HG03097 (cell line): ENCODE results near the gene CAP2.

Experiments used
- ATAC-seq: cut with Tn5 transposase; IDR thresholded peaks from one replicate; pipeline ENCODE4 v1.9.1; 2021; ENCODE audit not compliant: unreplicated experiment, low FRiP score

Gene CAP2

GRCh38 chr6:17472653-17473183, 79.3 kb downstream of the CAP2 start:
- no peak for ATAC-seq

- no peak for ATAC-seq
Measured at GRCh38 chr6:17473554-17473953, 80.2 kb downstream of the CAP2 start.

GRCh38 chr6:17474289-17474688, 80.9 kb downstream of the CAP2 start:
- no peak for ATAC-seq

GRCh38 chr6:17475606-17476244, 82.3 kb downstream of the CAP2 start:
- ATAC-seq: no peak

GRCh38 chr6:17476511-17476910, 83.1 kb downstream of the CAP2 start:
- ATAC-seq: no peak

GRCh38 chr6:17477356-17477755, 84.0 kb downstream of the CAP2 start:
- no peak for ATAC-seq

- no peak for ATAC-seq
Measured at GRCh38 chr6:17478223-17478907, 85.0 kb downstream of the CAP2 start.

GRCh38 chr6:17478946-17479345, 85.6 kb downstream of the CAP2 start:
- ATAC-seq: no peak

- ATAC-seq: no peak
Measured at GRCh38 chr6:17480476-17480875, 87.1 kb downstream of the CAP2 start.

GRCh38 chr6:17482711-17483110, 89.3 kb downstream of the CAP2 start:
- no peak for ATAC-seq

- ATAC-seq: no peak
Measured at GRCh38 chr6:17483391-17484016, 90.1 kb downstream of the CAP2 start.

- no peak for ATAC-seq
Measured at GRCh38 chr6:17484201-17484849, 90.9 kb downstream of the CAP2 start.

- ATAC-seq: no peak
Measured at GRCh38 chr6:17485181-17485580, 91.8 kb downstream of the CAP2 start.

GRCh38 chr6:17485946-17486345, 92.6 kb downstream of the CAP2 start:
- no peak for ATAC-seq

- no peak for ATAC-seq
Measured at GRCh38 chr6:17486680-17487079, 93.3 kb downstream of the CAP2 start.

GRCh38 chr6:17490724-17491123, 97.3 kb downstream of the CAP2 start:
- no peak for ATAC-seq

- ATAC-seq: no peak
Measured at GRCh38 chr6:17491416-17492142, 98.2 kb downstream of the CAP2 start.

- no peak for ATAC-seq
Measured at GRCh38 chr6:17492350-17492749, 99.0 kb downstream of the CAP2 start.

GRCh38 chr6:17493286-17493685, 99.9 kb downstream of the CAP2 start:
- no peak for ATAC-seq

- no peak for ATAC-seq
Measured at GRCh38 chr6:17494177-17494576, 100.8 kb downstream of the CAP2 start.

GRCh38 chr6:17494919-17495318, 101.5 kb downstream of the CAP2 start:
- ATAC-seq: no peak
